HepG2 (cell line): ENCODE results near the gene VCAN. TPM values are rescaled to one million over a fixed set of nuclear protein-coding genes. Genes with fewer than 3 reads are reported as not detected.
A peak's percentile ranks its signal among the peaks of the same experiment; 100 is the strongest.

Experiments
- ARHGAP35 ChIP-seq: sonication (generic); formaldehyde crosslinking; IDR thresholded peaks from 2 replicates; pipeline ENCODE4 v1.9.0; 2022; ENCODE audit warnings: mild to moderate bottlenecking, inconsistent platforms, moderate library complexity, missing genetic modification reagents, borderline replicate concordance
- ESRRA ChIP-seq: sonication (generic); formaldehyde crosslinking; IDR thresholded peaks from 2 replicates; pipeline ENCODE4 v1.5.1; 2020; ENCODE audit warnings: mild to moderate bottlenecking, low read depth, missing genetic modification reagents
- KDM5B ChIP-seq: sonication (generic); formaldehyde crosslinking; IDR thresholded peaks from 2 replicates; pipeline ENCODE4 v1.4.0; 2020; ENCODE audit warnings: missing genetic modification reagents, mild to moderate bottlenecking, borderline replicate concordance
- POLR2AphosphoS2 ChIP-seq: IDR thresholded peaks from 2 replicates; pipeline ENCODE4 v1.6.1; 2011; ENCODE audit warnings: low read depth, low read length, improper control_type of control experiment
- TBX3 ChIP-seq: fragments of 450-650 bp; IDR thresholded peaks from 2 replicates; pipeline ENCODE4 v1.6.1; 2017; ENCODE audit warnings: antibody characterized with exemption, mild to moderate bottlenecking, inconsistent platforms, borderline replicate concordance
- ZMYM3 ChIP-seq: sonication (generic); formaldehyde crosslinking; IDR thresholded peaks from 2 replicates; pipeline ENCODE4 v1.5.1; 2020; ENCODE audit warnings: mild to moderate bottlenecking, missing genetic modification reagents
- ZNF343 ChIP-seq: sonication (generic); formaldehyde crosslinking; IDR thresholded peaks from 2 replicates; pipeline ENCODE4 v1.4.0; 2020; ENCODE audit warnings: mild to moderate bottlenecking, missing genetic modification reagents
- ZNF350 ChIP-seq: sonication (generic); formaldehyde crosslinking; IDR thresholded peaks from 2 replicates; pipeline ENCODE4 v1.4.0; 2020; ENCODE audit warnings: mild to moderate bottlenecking, low read depth, missing genetic modification reagents, borderline replicate concordance
- ZNF441 ChIP-seq: sonication (generic); formaldehyde crosslinking; IDR thresholded peaks from 2 replicates; pipeline ENCODE4 v1.7.0; 2021; ENCODE audit warnings: missing genetic modification reagents, borderline replicate concordance
- polyA plus RNA-seq, 8 experiments: library from polyadenylated mRNA; depleted of rRNA in 3 of 8; stranded (reverse) in 7 of 8; unstranded in 1 of 8; fragments of >200 nt; fragmentation: Illumina TruSeq in 4 of 8; extraction: Trizol in 4 of 8; gene quantifications; 2 replicates each; pipeline versions ENCODE4 v1.2.1 to v1.2.3, GENCODE V29; 2011 to 2016; ENCODE audit warnings: low read depth in 4 of 8, missing spikeins in 1 of 8, mixed read lengths in 1 of 8; ENCODE audit not compliant: insufficient read depth in 1 of 8
- total RNA-seq, 5 experiments: library from RNA; depleted of rRNA; stranded (reverse); fragments of >200 nt; fragmentation: Illumina TruSeq; extraction: Trizol; gene quantifications; 2 replicates each; pipeline ENCODE4 v1.2.3, GENCODE V29; 2016; ENCODE audit warnings: low read depth in 1 of 5
- TF ChIP-seq, protein P1 (sequence below): sonication (generic); formaldehyde crosslinking; IDR thresholded peaks from 2 replicates; pipeline ENCODE4 v1.8.0; 2022; ENCODE audit warnings: low read depth, missing genetic modification reagents
- TF ChIP-seq, protein P2 (sequence below): sonication (generic); formaldehyde crosslinking; IDR thresholded peaks from 2 replicates; pipeline ENCODE4 v1.5.1; 2020; ENCODE audit warnings: missing genetic modification reagents, mild to moderate bottlenecking, borderline replicate concordance
- TF ChIP-seq, protein P3 (sequence below): IDR thresholded peaks from 2 replicates; pipeline ENCODE4 v1.6.1; 2016; ENCODE audit warnings: missing genetic modification reagents, missing compliant biosample characterization
- TF ChIP-seq, protein P4 (sequence below): sonication (generic); formaldehyde crosslinking; IDR thresholded peaks from 2 replicates; pipeline ENCODE4 v1.9.0; 2021; ENCODE audit warnings: missing genetic modification reagents, borderline replicate concordance
- TF ChIP-seq, protein P5 (sequence below): sonication (generic); formaldehyde crosslinking; IDR thresholded peaks from 2 replicates; pipeline ENCODE4 v1.4.0; 2020; ENCODE audit warnings: missing genetic modification reagents, mild to moderate bottlenecking, borderline replicate concordance
- TF ChIP-seq, protein P6 (sequence below): sonication (generic); formaldehyde crosslinking; IDR thresholded peaks from 2 replicates; pipeline ENCODE4 v1.4.0; 2020; ENCODE audit warnings: mild to moderate bottlenecking, missing genetic modification reagents

The VCAN gene
- total and polyA plus RNA-seq, 2 of the 13 experiments (the other 11 are each of a cell fraction or from before 2014, with no cell fraction given): 1.2 to 3.5 TPM

DNA sequence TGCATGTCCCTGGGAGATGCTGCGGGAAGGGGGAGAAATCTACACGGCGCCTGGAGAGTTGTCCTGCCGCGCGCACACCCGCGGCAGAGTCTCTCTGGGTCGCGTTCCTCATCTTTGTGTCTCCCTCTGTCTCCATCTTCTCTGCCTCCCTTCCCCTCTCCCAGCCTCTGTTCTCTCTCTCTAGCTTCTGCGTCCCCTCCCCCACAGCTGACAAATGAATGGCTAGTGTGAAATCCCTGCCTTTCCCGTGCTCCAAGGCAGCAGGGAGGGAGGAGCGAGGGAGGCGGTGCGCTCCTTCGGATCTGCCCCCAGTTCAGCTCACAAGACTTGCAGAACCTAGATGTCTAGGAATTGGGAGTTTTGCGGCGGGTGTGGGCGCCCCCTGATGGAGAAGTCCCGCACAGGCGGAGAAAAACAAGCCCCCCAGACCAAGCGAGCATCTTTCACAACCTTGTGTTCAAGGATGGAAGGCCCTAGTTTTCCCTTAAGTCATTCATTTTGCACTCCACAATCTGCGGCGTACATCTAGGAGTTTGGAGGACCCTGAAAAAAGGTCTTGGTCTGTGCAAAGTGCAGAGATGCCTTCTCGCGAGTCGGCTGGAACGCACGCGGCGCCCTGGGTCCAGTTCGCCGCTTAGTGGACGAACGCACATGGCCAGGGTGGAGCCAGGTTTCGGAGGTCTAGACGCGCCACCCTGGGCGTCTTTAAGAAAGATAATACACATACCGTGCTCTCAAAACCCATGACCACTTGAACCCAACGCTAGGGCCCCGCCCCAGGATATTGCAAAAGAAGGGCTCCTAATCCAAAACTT is 2.0 kb downstream of the VCAN start (continued):
- TF ChIP-seq, protein P1, sequence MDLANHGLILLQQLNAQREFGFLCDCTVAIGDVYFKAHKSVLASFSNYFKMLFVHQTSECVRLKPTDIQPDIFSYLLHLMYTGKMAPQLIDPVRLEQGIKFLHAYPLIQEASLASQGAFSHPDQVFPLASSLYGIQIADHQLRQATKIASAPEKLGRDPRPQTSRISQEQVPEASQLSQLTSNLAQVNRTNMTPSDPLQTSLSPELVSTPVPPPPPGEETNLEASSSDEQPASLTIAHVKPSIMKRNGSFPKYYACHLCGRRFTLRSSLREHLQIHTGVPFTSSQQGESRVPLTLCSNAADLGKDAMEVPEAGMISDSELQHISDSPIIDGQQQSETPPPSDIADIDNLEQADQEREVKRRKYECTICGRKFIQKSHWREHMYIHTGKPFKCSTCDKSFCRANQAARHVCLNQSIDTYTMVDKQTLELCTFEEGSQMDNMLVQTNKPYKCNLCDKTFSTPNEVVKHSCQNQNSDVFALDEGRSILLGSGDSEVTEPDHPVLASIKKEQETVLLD (CRISPR knock-in tag): no peak
- TF ChIP-seq, protein P2, sequence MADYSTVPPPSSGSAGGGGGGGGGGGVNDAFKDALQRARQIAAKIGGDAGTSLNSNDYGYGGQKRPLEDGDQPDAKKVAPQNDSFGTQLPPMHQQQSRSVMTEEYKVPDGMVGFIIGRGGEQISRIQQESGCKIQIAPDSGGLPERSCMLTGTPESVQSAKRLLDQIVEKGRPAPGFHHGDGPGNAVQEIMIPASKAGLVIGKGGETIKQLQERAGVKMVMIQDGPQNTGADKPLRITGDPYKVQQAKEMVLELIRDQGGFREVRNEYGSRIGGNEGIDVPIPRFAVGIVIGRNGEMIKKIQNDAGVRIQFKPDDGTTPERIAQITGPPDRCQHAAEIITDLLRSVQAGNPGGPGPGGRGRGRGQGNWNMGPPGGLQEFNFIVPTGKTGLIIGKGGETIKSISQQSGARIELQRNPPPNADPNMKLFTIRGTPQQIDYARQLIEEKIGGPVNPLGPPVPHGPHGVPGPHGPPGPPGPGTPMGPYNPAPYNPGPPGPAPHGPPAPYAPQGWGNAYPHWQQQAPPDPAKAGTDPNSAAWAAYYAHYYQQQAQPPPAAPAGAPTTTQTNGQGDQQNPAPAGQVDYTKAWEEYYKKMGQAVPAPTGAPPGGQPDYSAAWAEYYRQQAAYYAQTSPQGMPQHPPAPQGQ (CRISPR knock-in tag): no peak
- TF ChIP-seq, protein P3, sequence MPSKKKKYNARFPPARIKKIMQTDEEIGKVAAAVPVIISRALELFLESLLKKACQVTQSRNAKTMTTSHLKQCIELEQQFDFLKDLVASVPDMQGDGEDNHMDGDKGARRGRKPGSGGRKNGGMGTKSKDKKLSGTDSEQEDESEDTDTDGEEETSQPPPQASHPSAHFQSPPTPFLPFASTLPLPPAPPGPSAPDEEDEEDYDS (CRISPR knock-in tag): no peak
- TF ChIP-seq, protein P4, sequence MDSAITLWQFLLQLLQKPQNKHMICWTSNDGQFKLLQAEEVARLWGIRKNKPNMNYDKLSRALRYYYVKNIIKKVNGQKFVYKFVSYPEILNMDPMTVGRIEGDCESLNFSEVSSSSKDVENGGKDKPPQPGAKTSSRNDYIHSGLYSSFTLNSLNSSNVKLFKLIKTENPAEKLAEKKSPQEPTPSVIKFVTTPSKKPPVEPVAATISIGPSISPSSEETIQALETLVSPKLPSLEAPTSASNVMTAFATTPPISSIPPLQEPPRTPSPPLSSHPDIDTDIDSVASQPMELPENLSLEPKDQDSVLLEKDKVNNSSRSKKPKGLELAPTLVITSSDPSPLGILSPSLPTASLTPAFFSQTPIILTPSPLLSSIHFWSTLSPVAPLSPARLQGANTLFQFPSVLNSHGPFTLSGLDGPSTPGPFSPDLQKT (CRISPR knock-in tag): no peak
- TF ChIP-seq ZNF441 (CRISPR knock-in tag): no peak
- TF ChIP-seq, protein P5, sequence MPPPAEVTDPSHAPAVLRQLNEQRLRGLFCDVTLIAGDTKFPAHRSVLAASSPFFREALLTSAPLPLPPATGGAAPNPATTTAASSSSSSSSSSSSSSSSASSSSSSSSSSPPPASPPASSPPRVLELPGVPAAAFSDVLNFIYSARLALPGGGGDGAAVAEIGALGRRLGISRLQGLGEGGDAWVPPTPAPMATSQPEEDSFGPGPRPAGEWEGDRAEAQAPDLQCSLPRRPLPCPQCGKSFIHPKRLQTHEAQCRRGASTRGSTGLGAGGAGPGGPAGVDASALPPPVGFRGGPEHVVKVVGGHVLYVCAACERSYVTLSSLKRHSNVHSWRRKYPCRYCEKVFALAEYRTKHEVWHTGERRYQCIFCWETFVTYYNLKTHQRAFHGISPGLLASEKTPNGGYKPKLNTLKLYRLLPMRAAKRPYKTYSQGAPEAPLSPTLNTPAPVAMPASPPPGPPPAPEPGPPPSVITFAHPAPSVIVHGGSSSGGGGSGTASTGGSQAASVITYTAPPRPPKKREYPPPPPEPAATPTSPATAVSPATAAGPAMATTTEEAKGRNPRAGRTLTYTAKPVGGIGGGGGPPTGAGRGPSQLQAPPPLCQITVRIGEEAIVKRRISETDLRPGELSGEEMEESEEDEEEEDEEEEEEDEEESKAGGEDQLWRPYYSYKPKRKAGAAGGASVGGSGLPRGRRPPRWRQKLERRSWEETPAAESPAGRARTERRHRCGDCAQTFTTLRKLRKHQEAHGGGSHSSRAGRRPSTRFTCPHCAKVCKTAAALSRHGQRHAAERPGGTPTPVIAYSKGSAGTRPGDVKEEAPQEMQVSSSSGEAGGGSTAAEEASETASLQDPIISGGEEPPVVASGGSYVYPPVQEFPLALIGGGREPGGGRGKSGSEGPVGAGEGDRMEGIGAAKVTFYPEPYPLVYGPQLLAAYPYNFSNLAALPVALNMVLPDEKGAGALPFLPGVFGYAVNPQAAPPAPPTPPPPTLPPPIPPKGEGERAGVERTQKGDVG (CRISPR knock-in tag): no peak
- no peak for TF ChIP-seq ESRRA (CRISPR knock-in tag)
- TF ChIP-seq, protein P6, sequence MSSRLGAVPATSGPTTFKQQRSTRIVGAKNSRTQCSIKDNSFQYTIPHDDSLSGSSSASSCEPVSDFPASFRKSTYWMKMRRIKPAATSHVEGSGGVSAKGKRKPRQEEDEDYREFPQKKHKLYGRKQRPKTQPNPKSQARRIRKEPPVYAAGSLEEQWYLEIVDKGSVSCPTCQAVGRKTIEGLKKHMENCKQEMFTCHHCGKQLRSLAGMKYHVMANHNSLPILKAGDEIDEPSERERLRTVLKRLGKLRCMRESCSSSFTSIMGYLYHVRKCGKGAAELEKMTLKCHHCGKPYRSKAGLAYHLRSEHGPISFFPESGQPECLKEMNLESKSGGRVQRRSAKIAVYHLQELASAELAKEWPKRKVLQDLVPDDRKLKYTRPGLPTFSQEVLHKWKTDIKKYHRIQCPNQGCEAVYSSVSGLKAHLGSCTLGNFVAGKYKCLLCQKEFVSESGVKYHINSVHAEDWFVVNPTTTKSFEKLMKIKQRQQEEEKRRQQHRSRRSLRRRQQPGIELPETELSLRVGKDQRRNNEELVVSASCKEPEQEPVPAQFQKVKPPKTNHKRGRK (CRISPR knock-in tag): no peak
- TF ChIP-seq TBX3: no peak
- TF ChIP-seq POLR2AphosphoS2: no peak
- no peak for TF ChIP-seq ZMYM3 (CRISPR knock-in tag)
- 0 out of 2 replicates have a peak, but pooled peaks have one; percentile 46 for TF ChIP-seq KDM5B (CRISPR knock-in tag)
- TF ChIP-seq ZNF350: no peak
- TF ChIP-seq ARHGAP35 (CRISPR knock-in tag): no peak
- no peak for TF ChIP-seq ZNF343 (CRISPR knock-in tag)
